Endothelial cell of umbilical vein (primary cell): ENCODE results near the gene CACHD1. TPM values are rescaled to one million over a fixed set of nuclear protein-coding genes. Genes with fewer than 3 reads are reported as not detected.

Source experiments
- BruUV-seq: library from RNA; stranded (reverse); fragments of 400-500 nt; replicated peaks from 2 replicates; lab custom pipeline; 2021; lab: Mats Ljungman, UMichigan
- CTCF ChIA-PET: fragments of 300-600, 350-600 bp; sonication (Branson Sonifier 250); formaldehyde crosslinking; loops from one replicate; lab custom pipeline; 2021; ENCODE audit warnings: antibody characterized with exemption, inconsistent platforms; lab: Charles Lee
- POLR2A ChIA-PET: fragments of 300-600, 350-600 bp; sonication (Branson Sonifier 250); formaldehyde crosslinking; loops from one replicate; lab custom pipeline; 2021; ENCODE audit warnings: antibody characterized with exemption, inconsistent platforms; lab: Charles Lee
- DNase-seq: peaks from one replicate; pipeline ENCODE4 v3.0.0-alpha.2; 2011; ENCODE audit warnings: low read depth, low spot score
- FAIRE-seq: peaks from 2 replicates; lab custom pipeline; 2011; peaks lifted over from hg19 to GRCh38; lab: Jason Lieb, UNC
- H2AFZ ChIP-seq: 2 replicates; pipeline ENCODE4 v1.6.0; 2012; ENCODE audit warnings: low read depth, low read length, control low read depth, inconsistent platforms
- H3K27ac ChIP-seq: 2 replicates; pipeline ENCODE4 v1.5.1; 2011; ENCODE audit warnings: low read depth, mild to moderate bottlenecking, control low read depth, low read length, moderate library complexity; ENCODE audit not compliant: insufficient read depth
- H3K27me3 ChIP-seq, 2 experiments: 2 replicates each; pipeline versions ENCODE4 v1.6.0 to v1.6.1; 2011; ENCODE audit warnings: low read length in 2 of 2, mixed read lengths in 1 of 2; ENCODE audit not compliant: control insufficient read depth in 2 of 2, insufficient read depth in 2 of 2
- H3K36me3 ChIP-seq, 2 experiments: 2 replicates in 1 of 2; 3 replicates in 1 of 2; pipeline ENCODE4 v1.5.1; 2011; ENCODE audit warnings: low read length in 2 of 2, mild to moderate bottlenecking in 1 of 2, moderate library complexity in 1 of 2; ENCODE audit not compliant: control insufficient read depth in 2 of 2, insufficient read depth in 2 of 2; ENCODE audit errors: extremely low read depth in 1 of 2
- H3K4me1 ChIP-seq: 3 replicates; pipeline ENCODE4 v1.5.1; 2011; ENCODE audit warnings: mild to moderate bottlenecking, low read length; ENCODE audit not compliant: control insufficient read depth, insufficient read depth; ENCODE audit errors: extremely low read depth
- H3K4me2 ChIP-seq: 2 replicates; pipeline ENCODE4 v1.6.1; 2011; ENCODE audit warnings: low read length, control low read depth, mixed read lengths; ENCODE audit not compliant: insufficient read depth
- H3K4me3 ChIP-seq, 3 experiments: fragments of 200-600 bp in 1 of 3; sonication (generic), shearing (Covaris generic) in 1 of 3; replicated peaks in 1 of 3; 2 replicates each; pipeline ENCODE4 v1.5.1; 2011 to 2016; ENCODE audit warnings: control low read depth in 3 of 3, low read length in 3 of 3, mild to moderate bottlenecking in 2 of 3, inconsistent platforms in 1 of 3, low read depth in 1 of 3, moderate library complexity in 1 of 3; ENCODE audit not compliant: insufficient read depth in 1 of 3
- H3K79me2 ChIP-seq: 2 replicates; pipeline ENCODE4 v1.6.0; 2012; ENCODE audit warnings: low read length, inconsistent platforms; ENCODE audit not compliant: control insufficient read depth, insufficient read depth
- H3K9ac ChIP-seq: replicated peaks from 2 replicates; pipeline ENCODE3; 2011; ENCODE audit warnings: low read length, control low read depth; ENCODE audit not compliant: insufficient read depth; ENCODE audit errors: extremely low read depth
- H3K9me1 ChIP-seq: replicated peaks from 3 replicates; pipeline ENCODE4 v1.6.0; 2011; ENCODE audit warnings: mild to moderate bottlenecking, low read length; ENCODE audit not compliant: control insufficient read depth, insufficient read depth; ENCODE audit errors: extremely low read depth
- H3K9me3 ChIP-seq: replicated peaks from 2 replicates; pipeline ENCODE4 v1.5.1; 2012; ENCODE audit warnings: low read length, inconsistent platforms; ENCODE audit not compliant: control insufficient read depth, insufficient read depth
- H4K20me1 ChIP-seq: replicated peaks from 2 replicates; pipeline ENCODE3; 2011; ENCODE audit warnings: mild to moderate bottlenecking, low read length; ENCODE audit not compliant: control insufficient read depth, insufficient read depth; ENCODE audit errors: extremely low read depth
- EZH2 ChIP-seq: IDR thresholded peaks from 2 replicates; pipeline ENCODE4 v1.6.1; 2012; ENCODE audit warnings: borderline replicate concordance, low read depth, mild to moderate bottlenecking, moderate library complexity, low read length, inconsistent platforms; ENCODE audit not compliant: severe bottlenecking
- FOS ChIP-seq: IDR thresholded peaks from 2 replicates; pipeline ENCODE4 v1.6.1; 2011; ENCODE audit warnings: mild to moderate bottlenecking, low read length, moderate library complexity, borderline replicate concordance; ENCODE audit not compliant: insufficient read depth
- GATA2 ChIP-seq: IDR thresholded peaks from 2 replicates; pipeline ENCODE4 v1.7.0; 2011; ENCODE audit warnings: low read depth, mild to moderate bottlenecking, moderate library complexity, mixed read lengths, low read length; ENCODE audit not compliant: insufficient read length, insufficient read depth
- JUN ChIP-seq: IDR thresholded peaks from 2 replicates; pipeline ENCODE4 v1.6.1; 2011; ENCODE audit warnings: borderline replicate concordance, low read depth; ENCODE audit not compliant: insufficient read length, insufficient read depth
- MYC ChIP-seq: IDR thresholded peaks from one replicate; pipeline ENCODE4 v1.6.1; 2011; ENCODE audit warnings: mild to moderate bottlenecking, low read depth, low read length
- POLR2A ChIP-seq: IDR thresholded peaks from 2 replicates; pipeline ENCODE4 v1.6.1; 2012; ENCODE audit warnings: low read depth, mild to moderate bottlenecking, control low read depth, low read length
- POLR2AphosphoS5 ChIP-seq: IDR thresholded peaks from 2 replicates; pipeline ENCODE4 v1.6.1; 2012; ENCODE audit warnings: low read depth, mild to moderate bottlenecking, control low read depth, low read length, moderate library complexity; ENCODE audit not compliant: insufficient read depth
- dilution Hi-C: fragments of 300-500 bp; cut with MboI; formaldehyde crosslinking; loops from one replicate; pipeline ENCODE4 v1.15.0; 2019; ENCODE audit warnings: low sequenced_read_pairs; ENCODE audit not compliant: extremely low pct_ligation_motif_present
- intact Hi-C: fragments of 100-400 bp; cut with micrococcal nuclease; formaldehyde crosslinking; loops from one replicate; pipeline ENCODE4 v1.10.0; 2022
- polyA plus RNA-seq, 4 experiments: library from polyadenylated mRNA; depleted of rRNA in 3 of 4; stranded (reverse) in 3 of 4; unstranded in 1 of 4; fragments of >200 nt; gene quantifications; 2 replicates each; pipeline versions ENCODE4 v1.2.1 to v1.2.3, GENCODE V29; 2011 to 2012; ENCODE audit warnings: missing spikeins in 1 of 4
- total RNA-seq: library from RNA; stranded (reverse); gene quantifications from 2 replicates; pipeline ENCODE4 v1.2.3, GENCODE V29; 2021
- TF ChIP-seq, protein P1 (sequence below), 2 donors: IDR thresholded peaks; 1 replicate in 1 of 2; 2 replicates in 1 of 2; pipeline ENCODE4 v1.5.1; 2011; ENCODE audit warnings: low read length in 2 of 2, mild to moderate bottlenecking in 2 of 2, moderate library complexity in 2 of 2, control low read depth in 1 of 2, inconsistent platforms in 1 of 2, low read depth in 1 of 2; ENCODE audit not compliant: insufficient read depth in 1 of 2; ENCODE audit errors: extremely low read depth in 1 of 2
- TF ChIP-seq, protein P2 (sequence below): IDR thresholded peaks from 2 replicates; pipeline ENCODE4 v1.6.1; 2011; ENCODE audit not compliant: insufficient read depth, insufficient read length

The CACHD1 gene
- total and polyA plus RNA-seq, 2 donors (not counting 3 experiments of a cell fraction or from before 2014, with no cell fraction given), result 3.6 to 9.3 TPM

DNA sequence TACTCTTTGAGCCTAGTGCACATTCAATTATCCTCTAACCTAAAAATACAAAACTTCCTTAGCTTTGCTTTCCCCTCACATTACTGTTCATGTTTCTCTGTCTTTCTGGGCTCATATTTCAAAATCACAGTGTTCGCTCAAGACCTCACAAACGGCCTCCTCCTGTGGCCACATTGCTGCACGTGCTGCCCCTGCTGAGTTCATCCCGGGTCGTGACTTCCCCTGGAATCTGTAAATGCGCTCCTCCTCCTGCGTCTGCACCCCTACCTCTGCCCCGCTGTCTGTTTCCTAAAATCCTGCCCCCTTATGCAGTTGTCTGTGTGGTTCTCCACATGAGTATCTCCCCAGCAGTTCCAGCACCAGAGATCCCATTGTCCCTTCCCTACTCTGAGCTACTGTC is 229.4 kb downstream of the CACHD1 start:
- Histone ChIP-seq H3K36me3 (no peaks in the 10 kb centered on the region), H4K20me1 (no peaks in the 10 kb centered on the region), H3K27ac (no peak overlapping the region), H2AFZ (no peak overlapping the region), H3K27me3 (no peaks in the 10 kb centered on the region), H3K4me3 (no peak overlapping the region), H3K4me2 (no peak overlapping the region), H3K9me1 (no peaks in the 10 kb centered on the region), H3K9ac (no peak overlapping the region), H3K9me3 (no peaks in the 10 kb centered on the region), H3K79me2 (no peaks in the 10 kb centered on the region), H3K4me1 (no peaks in the 10 kb centered on the region)
- FAIRE-seq (no peak), DNase-seq (no peak)
- dilution Hi-C loops, result no loop called here
- intact Hi-C loops, result no loop called here
- ChIA-PET CTCF (no interaction called here), POLR2A (no interaction called here)
- no TSS peak for BruUV-seq
- TF ChIP-seq POLR2AphosphoS5 (no peak), POLR2A (no peak), FOS (no peak), MYC (no peak), EZH2 (no peak), JUN (no peak), GATA2 (no peak)
- TF ChIP-seq, protein P1, sequence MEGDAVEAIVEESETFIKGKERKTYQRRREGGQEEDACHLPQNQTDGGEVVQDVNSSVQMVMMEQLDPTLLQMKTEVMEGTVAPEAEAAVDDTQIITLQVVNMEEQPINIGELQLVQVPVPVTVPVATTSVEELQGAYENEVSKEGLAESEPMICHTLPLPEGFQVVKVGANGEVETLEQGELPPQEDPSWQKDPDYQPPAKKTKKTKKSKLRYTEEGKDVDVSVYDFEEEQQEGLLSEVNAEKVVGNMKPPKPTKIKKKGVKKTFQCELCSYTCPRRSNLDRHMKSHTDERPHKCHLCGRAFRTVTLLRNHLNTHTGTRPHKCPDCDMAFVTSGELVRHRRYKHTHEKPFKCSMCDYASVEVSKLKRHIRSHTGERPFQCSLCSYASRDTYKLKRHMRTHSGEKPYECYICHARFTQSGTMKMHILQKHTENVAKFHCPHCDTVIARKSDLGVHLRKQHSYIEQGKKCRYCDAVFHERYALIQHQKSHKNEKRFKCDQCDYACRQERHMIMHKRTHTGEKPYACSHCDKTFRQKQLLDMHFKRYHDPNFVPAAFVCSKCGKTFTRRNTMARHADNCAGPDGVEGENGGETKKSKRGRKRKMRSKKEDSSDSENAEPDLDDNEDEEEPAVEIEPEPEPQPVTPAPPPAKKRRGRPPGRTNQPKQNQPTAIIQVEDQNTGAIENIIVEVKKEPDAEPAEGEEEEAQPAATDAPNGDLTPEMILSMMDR (IDR thresholded peaks at IDR 0.05; ENCODE audit: extremely low read depth in 1 of 2, insufficient read depth in 1 of 2, low read depth in 1 of 2, low read length in 2 of 2), result no peak
- TF ChIP-seq, protein P2, sequence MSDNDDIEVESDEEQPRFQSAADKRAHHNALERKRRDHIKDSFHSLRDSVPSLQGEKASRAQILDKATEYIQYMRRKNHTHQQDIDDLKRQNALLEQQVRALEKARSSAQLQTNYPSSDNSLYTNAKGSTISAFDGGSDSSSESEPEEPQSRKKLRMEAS, result no peak
